Breast epithelium (tissue), 4 donors: ENCODE measurements around the gene RNF220. TPM values are rescaled to one million over a fixed set of nuclear protein-coding genes. Genes with fewer than 3 reads are reported as not detected.

Source experiments
- DNase-seq, 2 donors: peaks; one replicate each; pipeline ENCODE4 v3.0.0-alpha.2; 2019; ENCODE audit warnings: low spot score in 2 of 2
- H3K27ac ChIP-seq, 2 donors: fragments of 200-600 bp; sonication (generic) in 1 of 2; one replicate each; pipeline ENCODE4 v1.5.1; 2016 to 2019; ENCODE audit warnings: mild to moderate bottlenecking in 1 of 2
- H3K27me3 ChIP-seq, 2 donors: fragments of 200-600 bp; sonication (generic) in 1 of 2; one replicate each; pipeline versions ENCODE4 v1.5.1 to v1.6.0; 2017 to 2019; ENCODE audit warnings: control low read depth in 1 of 2, mild to moderate bottlenecking in 1 of 2
- H3K36me3 ChIP-seq: fragments of 200-600 bp; one replicate; pipeline ENCODE4 v1.5.1; 2019
- H3K4me1 ChIP-seq, 2 donors: fragments of 200-600 bp; sonication (generic); one replicate each; pipeline ENCODE4 v1.5.1; 2016 to 2019; ENCODE audit warnings: control low read depth in 1 of 2
- H3K4me3 ChIP-seq, 3 donors: fragments of 200-600 bp; sonication (generic); 1 replicate in 2 of 3; 2 replicates in 1 of 3; pipeline ENCODE4 v1.5.1; 2016 to 2019; ENCODE audit warnings: mild to moderate bottlenecking in 3 of 3, moderate library complexity in 2 of 3
- H3K9me3 ChIP-seq, 2 donors: fragments of 200-600 bp; sonication (generic) in 1 of 2; one replicate each; pipeline ENCODE4 v1.5.1; 2016 to 2019; ENCODE audit warnings: control low read depth in 1 of 2
- POLR2A ChIP-seq: fragments of 450-650 bp; IDR thresholded peaks from one replicate; pipeline ENCODE4 v1.6.1; 2016; ENCODE audit warnings: antibody characterized with exemption, mild to moderate bottlenecking, moderate library complexity
- POLR2AphosphoS5 ChIP-seq, 3 donors: sonication (generic); formaldehyde crosslinking; IDR thresholded peaks; one replicate each; pipeline ENCODE4 v1.6.1; 2017; ENCODE audit warnings: antibody characterized with exemption in 3 of 3
- intact Hi-C: fragments of 100-400 bp; cut with DNase I; formaldehyde crosslinking; loops from one replicate; pipeline ENCODE4 v1.15.1; 2023; ENCODE audit warnings: low total_unique reads
- total RNA-seq, 3 donors: library from RNA; depleted of rRNA; stranded (reverse); fragments of >200 nt; gene quantifications; one replicate each; pipeline ENCODE4 v1.1.0, GENCODE V29; 2016
- TF ChIP-seq, protein P1 (sequence below), 3 donors: fragments of 450-650 bp; IDR thresholded peaks; one replicate each; pipeline ENCODE4 v1.5.1; 2016 to 2017; ENCODE audit warnings: antibody characterized with exemption in 3 of 3, mild to moderate bottlenecking in 3 of 3, moderate library complexity in 3 of 3

RNF220 gene
- total RNA-seq, 3 donors from 2014 or later = 90.4 to 110 (median 93.4) TPM

DNA sequence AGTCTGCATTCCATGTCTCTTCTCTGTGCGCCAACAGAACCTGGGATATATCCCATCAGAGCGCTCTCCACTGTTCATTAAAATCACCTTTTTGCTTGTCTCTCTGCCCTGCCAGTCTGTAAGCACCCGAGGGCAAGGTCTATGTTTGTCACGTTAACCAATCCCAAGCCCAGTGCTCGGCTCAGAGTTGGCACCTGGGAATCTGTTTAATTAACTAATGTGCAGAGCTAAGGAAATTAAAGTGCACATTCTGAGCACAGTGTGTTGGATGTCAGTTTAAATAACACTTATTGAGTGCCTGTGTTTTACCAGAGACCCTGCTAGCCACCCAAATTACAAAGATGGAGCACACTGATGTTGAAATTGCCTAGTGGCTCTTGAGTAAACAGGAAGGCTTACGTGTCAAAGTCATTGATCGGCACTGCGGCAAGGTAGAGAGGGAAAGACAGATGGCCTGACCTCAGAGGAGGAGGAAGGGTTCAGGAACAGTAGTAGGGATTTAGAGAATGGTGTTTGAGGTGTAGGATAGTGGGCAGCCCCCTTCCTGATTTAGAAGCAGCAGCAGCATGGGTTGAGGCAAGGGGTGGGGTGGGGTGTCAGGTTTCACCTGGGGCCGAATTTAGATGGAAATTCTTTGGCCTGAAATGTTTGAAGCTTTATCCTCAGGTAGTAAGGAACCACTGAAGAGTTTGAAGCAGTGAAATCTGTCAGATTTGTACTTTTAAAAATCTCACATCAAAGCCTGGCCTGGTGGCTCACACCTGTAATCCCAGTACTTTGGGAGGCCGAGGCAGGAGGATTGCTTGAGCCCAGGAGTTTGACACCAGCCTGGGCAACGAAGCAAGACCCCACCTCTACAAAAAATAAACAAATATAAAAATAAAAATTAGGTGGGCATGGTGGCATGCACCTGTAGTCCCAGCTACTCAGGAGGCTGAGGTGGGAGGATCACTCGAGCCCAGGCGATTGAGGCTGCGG lies 277.1 kb downstream of the RNF220 start:
- Histone ChIP-seq H3K27me3 (no peaks in the 10 kb centered on the region), H3K4me3 (no peak overlapping the region), H3K4me1 (no peaks in the 10 kb centered on the region), H3K9me3 (no peaks in the 10 kb centered on the region), H3K27ac (no peak overlapping the region), H3K36me3 (no peaks in the 10 kb centered on the region)
- no peak for TF ChIP-seq POLR2AphosphoS5 (IDR thresholded peaks at IDR 0.05)
- TF ChIP-seq, protein P1, sequence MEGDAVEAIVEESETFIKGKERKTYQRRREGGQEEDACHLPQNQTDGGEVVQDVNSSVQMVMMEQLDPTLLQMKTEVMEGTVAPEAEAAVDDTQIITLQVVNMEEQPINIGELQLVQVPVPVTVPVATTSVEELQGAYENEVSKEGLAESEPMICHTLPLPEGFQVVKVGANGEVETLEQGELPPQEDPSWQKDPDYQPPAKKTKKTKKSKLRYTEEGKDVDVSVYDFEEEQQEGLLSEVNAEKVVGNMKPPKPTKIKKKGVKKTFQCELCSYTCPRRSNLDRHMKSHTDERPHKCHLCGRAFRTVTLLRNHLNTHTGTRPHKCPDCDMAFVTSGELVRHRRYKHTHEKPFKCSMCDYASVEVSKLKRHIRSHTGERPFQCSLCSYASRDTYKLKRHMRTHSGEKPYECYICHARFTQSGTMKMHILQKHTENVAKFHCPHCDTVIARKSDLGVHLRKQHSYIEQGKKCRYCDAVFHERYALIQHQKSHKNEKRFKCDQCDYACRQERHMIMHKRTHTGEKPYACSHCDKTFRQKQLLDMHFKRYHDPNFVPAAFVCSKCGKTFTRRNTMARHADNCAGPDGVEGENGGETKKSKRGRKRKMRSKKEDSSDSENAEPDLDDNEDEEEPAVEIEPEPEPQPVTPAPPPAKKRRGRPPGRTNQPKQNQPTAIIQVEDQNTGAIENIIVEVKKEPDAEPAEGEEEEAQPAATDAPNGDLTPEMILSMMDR (IDR thresholded peaks at IDR 0.05) = no peak
- no peak for TF ChIP-seq POLR2A
- DNase-seq = peak in 1 of 2 donors; percentile 43
- intact Hi-C loops = no loop called here

DNA sequence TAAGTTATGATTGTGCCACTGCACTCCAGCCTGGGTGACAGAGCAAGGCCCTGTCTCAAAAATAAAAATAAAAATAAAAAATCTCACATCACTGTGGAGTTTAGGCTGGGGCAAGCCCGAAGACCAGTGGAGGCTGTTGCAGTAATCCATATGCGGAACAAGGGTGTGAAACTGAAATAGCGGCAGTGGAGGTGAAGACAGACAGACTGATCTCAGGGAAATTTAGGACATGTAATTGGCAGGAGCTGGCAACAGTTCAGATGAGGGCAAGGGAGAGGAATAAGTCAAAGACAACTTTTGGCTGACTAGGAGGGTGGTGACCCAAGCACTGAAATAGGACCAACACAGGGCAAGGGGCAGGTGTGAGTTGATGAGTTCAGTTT lies 277.8 kb downstream of the RNF220 start:
- Histone ChIP-seq H3K36me3 (no peaks in the 10 kb centered on the region), H3K9me3 (no peaks in the 10 kb centered on the region), H3K4me1 (no peaks in the 10 kb centered on the region), H3K27ac (no peak overlapping the region), H3K27me3 (no peaks in the 10 kb centered on the region), H3K4me3 (no peak overlapping the region)
- TF ChIP-seq, protein P1 (IDR thresholded peaks at IDR 0.05) = no peak
- TF ChIP-seq POLR2AphosphoS5 (IDR thresholded peaks at IDR 0.05) (no peak), POLR2A (no peak)
- intact Hi-C loops = no loop called here
- DNase-seq = peak in 1 of 2 donors; percentile 38

- H3K4me3 ChIP-seq = no peak overlapping the region
- intact Hi-C loops = no loop called here
- H3K36me3 ChIP-seq = no peaks in the 10 kb centered on the region
- no peak overlapping the region for H3K27ac ChIP-seq
- no peaks in the 10 kb centered on the region for H3K4me1 ChIP-seq
- H3K9me3 ChIP-seq = no peaks in the 10 kb centered on the region
- TF ChIP-seq POLR2AphosphoS5 (IDR thresholded peaks at IDR 0.05) = no peak
- TF ChIP-seq, protein P1 (IDR thresholded peaks at IDR 0.05) = no peak
- no peak for TF ChIP-seq POLR2A
- H3K27me3 ChIP-seq = no peaks in the 10 kb centered on the region
- DNase-seq = no peak
These were observed 279.5 kb downstream of the RNF220 start for GRCh38 chr1:44684525-44684924.

- H3K4me1 ChIP-seq = no peaks in the 10 kb centered on the region
- DNase-seq = no peak
- H3K27me3 ChIP-seq = no peaks in the 10 kb centered on the region
- no peak for TF ChIP-seq POLR2A
- TF ChIP-seq, protein P1 (IDR thresholded peaks at IDR 0.05) = no peak
- TF ChIP-seq POLR2AphosphoS5 (IDR thresholded peaks at IDR 0.05) = no peak
- intact Hi-C loops = no loop called here
- no peaks in the 10 kb centered on the region for H3K36me3 ChIP-seq
- H3K4me3 ChIP-seq = no peak overlapping the region
- no peak overlapping the region for H3K27ac ChIP-seq
- no peaks in the 10 kb centered on the region for H3K9me3 ChIP-seq
These were observed 280.2 kb downstream of the RNF220 start for GRCh38 chr1:44685218-44685617.

DNA sequence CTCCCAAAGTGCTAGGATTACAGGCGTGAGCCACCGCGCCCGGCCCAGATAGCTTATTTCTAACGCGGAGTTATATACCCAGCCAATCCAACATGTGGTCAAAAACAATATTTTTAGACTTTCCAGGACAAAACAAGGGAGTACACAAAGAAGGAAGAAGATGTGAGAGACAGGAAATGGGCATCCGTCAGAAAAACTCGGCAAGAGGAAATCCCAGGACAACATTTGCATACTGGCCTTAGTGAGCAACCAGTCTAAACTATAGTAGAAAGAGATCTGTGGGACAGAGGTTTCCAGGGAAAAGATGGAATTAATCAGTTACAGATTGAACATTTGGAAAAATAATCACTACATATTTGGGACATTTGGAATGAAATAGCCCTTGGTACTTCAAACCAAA lies 280.8 kb downstream of the RNF220 start:
- Histone ChIP-seq H3K9me3 (no peaks in the 10 kb centered on the region), H3K4me1 (no peaks in the 10 kb centered on the region), H3K4me3 (no peak overlapping the region), H3K36me3 (no peaks in the 10 kb centered on the region), H3K27me3 (no peaks in the 10 kb centered on the region), H3K27ac (no peak overlapping the region)
- DNase-seq = no peak
- TF ChIP-seq POLR2A = no peak
- TF ChIP-seq POLR2AphosphoS5 (IDR thresholded peaks at IDR 0.05) = no peak
- TF ChIP-seq, protein P1 (IDR thresholded peaks at IDR 0.05) = no peak
- intact Hi-C loops = no loop called here
